Stomach (tissue), 9 donors: Measurements from ENCODE around the gene PLIN1. TPM values are rescaled to one million over a fixed set of nuclear protein-coding genes. Genes with fewer than 3 reads are reported as not detected.

Source experiments
- DNase-seq, 2 donors: peaks; one replicate each; pipeline versions ENCODE4 v3.0.0 to v3.0.0-alpha.2; 2013 to 2019
- H3K27ac ChIP-seq, 5 donors: fragments of 200-600 bp in 4 of 5; sonication (generic) in 4 of 5; one replicate each; pipeline ENCODE4 v1.5.1; 2013 to 2019; ENCODE audit warnings: mild to moderate bottlenecking in 1 of 5, moderate library complexity in 1 of 5
- H3K27me3 ChIP-seq, 3 donors: fragments of 200-600 bp; sonication (generic); one replicate each; pipeline ENCODE4 v1.5.1; 2017 to 2019; ENCODE audit warnings: mixed run types in 1 of 3
- H3K36me3 ChIP-seq, 4 donors: fragments of 200-600 bp; sonication (generic); 1 replicate in 3 of 4; 2 replicates in 1 of 4; pipeline ENCODE4 v1.5.1; 2016 to 2019
- H3K4me1 ChIP-seq, 4 donors: fragments of 200-600 bp; sonication (generic); one replicate each; pipeline ENCODE4 v1.5.1; 2016 to 2019
- H3K4me3 ChIP-seq, 4 donors: fragments of 200-600 bp; sonication (generic) in 3 of 4; one replicate each; pipeline ENCODE4 v1.5.1; 2016 to 2019; ENCODE audit warnings: mild to moderate bottlenecking in 1 of 4
- H3K9me3 ChIP-seq, 4 donors: fragments of 200-600 bp; sonication (generic); one replicate each; pipeline ENCODE4 v1.5.1; 2016 to 2019
- EP300 ChIP-seq: sonication (generic); formaldehyde crosslinking; IDR thresholded peaks from one replicate; pipeline ENCODE4 v1.6.1; 2017; ENCODE audit warnings: antibody characterized with exemption
- POLR2A ChIP-seq, 4 donors: fragments of 450-650 bp; IDR thresholded peaks; one replicate each; pipeline ENCODE4 v1.6.1; 2016; ENCODE audit warnings: antibody characterized with exemption in 4 of 4, control low read depth in 2 of 4, mild to moderate bottlenecking in 1 of 4, moderate library complexity in 1 of 4
- POLR2AphosphoS5 ChIP-seq, 3 donors: sonication (generic); formaldehyde crosslinking; IDR thresholded peaks; one replicate each; pipeline ENCODE4 v1.6.1; 2016; ENCODE audit warnings: antibody characterized with exemption in 3 of 3
- WGBS, 5 donors: extraction: QIAGEN DNeasy Blood & Tissue Kit in 3 of 5; methylation state at CpG; one replicate each; pipeline versions ENCODE4 v1.1.5 to v1.1.7; 2013 to 2018; 5-methylcytosine and 5-hydroxymethylcytosine counted together
- intact Hi-C: fragments of 100-400 bp; cut with DNase I; formaldehyde crosslinking; loops from one replicate; pipeline ENCODE4 v1.15.1; 2023; ENCODE audit warnings: low total_unique reads
- polyA plus RNA-seq, 3 donors: library from polyadenylated mRNA; stranded (reverse); fragments of 200-250 nt; gene quantifications; one replicate each; pipeline ENCODE4 v1.2.3, GENCODE V29; 2013
- total RNA-seq, 5 donors: library from RNA; depleted of rRNA; stranded (reverse); fragments of >200 nt; gene quantifications; one replicate each; pipeline versions ENCODE4 v1.1.0 to v1.2.3, GENCODE V29; 2014 to 2016
- TF ChIP-seq, protein P1 (sequence below), 7 experiments: fragments of 450-650 bp in 4 of 7; fragments of 200-600 bp in 3 of 7; sonication (generic) in 3 of 7; IDR thresholded peaks; one replicate each; pipeline ENCODE4 v1.5.1; 2016 to 2019; ENCODE audit warnings: antibody characterized with exemption in 7 of 7, control low read depth in 2 of 7, mild to moderate bottlenecking in 1 of 7
- donor health status: healthy with polysubstance abuse.
- donor health status: Bipolar disorder and iron deficiency.
- donor health status: healthy.

The PLIN1 gene
- total and polyA plus RNA-seq, 8 donors, result 0.12 to 7.6 (median 3.4) TPM

DNA sequence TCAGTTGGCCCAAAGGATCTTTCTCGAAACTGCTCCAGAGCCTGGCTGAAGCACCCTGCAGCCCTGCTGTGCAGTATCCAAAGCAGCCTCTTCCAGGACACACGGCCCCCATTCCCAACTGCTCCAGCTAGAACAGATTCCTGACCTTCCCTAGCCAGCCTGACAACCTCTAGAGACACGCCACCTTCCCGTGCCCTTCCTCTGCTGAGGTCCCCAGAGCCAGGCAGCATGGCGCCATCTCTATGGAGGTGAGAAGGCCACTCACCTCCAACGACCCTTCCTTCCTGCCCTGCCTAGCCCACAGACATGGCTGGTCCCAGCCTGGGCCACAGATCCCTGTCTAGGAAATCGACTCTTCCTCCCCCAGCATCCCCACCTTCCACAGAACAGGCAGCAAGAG is 27.0 kb downstream of the PLIN1 start:
- TF ChIP-seq, protein P1, sequence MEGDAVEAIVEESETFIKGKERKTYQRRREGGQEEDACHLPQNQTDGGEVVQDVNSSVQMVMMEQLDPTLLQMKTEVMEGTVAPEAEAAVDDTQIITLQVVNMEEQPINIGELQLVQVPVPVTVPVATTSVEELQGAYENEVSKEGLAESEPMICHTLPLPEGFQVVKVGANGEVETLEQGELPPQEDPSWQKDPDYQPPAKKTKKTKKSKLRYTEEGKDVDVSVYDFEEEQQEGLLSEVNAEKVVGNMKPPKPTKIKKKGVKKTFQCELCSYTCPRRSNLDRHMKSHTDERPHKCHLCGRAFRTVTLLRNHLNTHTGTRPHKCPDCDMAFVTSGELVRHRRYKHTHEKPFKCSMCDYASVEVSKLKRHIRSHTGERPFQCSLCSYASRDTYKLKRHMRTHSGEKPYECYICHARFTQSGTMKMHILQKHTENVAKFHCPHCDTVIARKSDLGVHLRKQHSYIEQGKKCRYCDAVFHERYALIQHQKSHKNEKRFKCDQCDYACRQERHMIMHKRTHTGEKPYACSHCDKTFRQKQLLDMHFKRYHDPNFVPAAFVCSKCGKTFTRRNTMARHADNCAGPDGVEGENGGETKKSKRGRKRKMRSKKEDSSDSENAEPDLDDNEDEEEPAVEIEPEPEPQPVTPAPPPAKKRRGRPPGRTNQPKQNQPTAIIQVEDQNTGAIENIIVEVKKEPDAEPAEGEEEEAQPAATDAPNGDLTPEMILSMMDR (IDR thresholded peaks at IDR 0.05), result no peak
- TF ChIP-seq POLR2A (IDR thresholded peaks at IDR 0.05), result no peak
- no peak for TF ChIP-seq EP300
- no peak for TF ChIP-seq POLR2AphosphoS5 (IDR thresholded peaks at IDR 0.05)
- no peak for DNase-seq
- Histone ChIP-seq H3K27me3 (peaks cover 0 to 29% (median 11%) of the 10 kb centered on the region in 3 donors), H3K9me3 (no peaks in the 10 kb centered on the region), H3K4me3 (no peak overlapping the region), H3K36me3 (peaks cover 0 to 16% (median 2%) of the 10 kb centered on the region in 4 donors), H3K27ac (no peak overlapping the region), H3K4me1 (peaks cover 10 to 27% (median 21%) of the 10 kb centered on the region in 4 donors)
- intact Hi-C loops, result no loop called here
- WGBS, 5 donors, result 75 to 84% (median 82%) methylated on average over 7 of the region's 7 CpGs

DNA sequence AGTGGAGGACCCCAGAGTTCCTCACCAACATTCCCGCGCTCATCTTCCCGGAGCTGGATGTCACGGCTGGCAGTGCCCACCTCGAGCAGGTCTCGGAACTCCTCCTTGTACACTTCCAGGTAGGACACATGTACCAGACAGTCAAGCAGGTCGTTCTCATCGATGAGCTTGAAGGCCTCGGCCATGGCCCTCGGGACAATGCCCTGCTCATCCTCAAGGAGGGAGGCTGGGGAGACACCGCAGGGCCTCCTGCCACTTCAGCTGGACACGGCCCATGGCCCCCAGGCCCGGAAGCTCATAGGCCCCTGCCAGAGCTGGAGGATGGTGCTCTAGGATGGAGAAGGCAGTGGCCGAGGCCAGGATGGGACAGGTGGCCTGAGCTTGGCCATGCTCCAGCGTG is 29.5 kb downstream of the PLIN1 start:
- no peak overlapping the region for H3K27ac ChIP-seq
- H3K4me3 ChIP-seq, result no peak overlapping the region
- peaks cover 0 to 26% (median 4%) of the 10 kb centered on the region in 4 donors for H3K36me3 ChIP-seq
- H3K4me1 ChIP-seq, result peaks cover 5 to 20% (median 12%) of the 10 kb centered on the region in 4 donors
- DNase-seq, result no peak
- TF ChIP-seq EP300 (no peak), POLR2AphosphoS5 (IDR thresholded peaks at IDR 0.05) (no peak), POLR2A (IDR thresholded peaks at IDR 0.05) (no peak)
- TF ChIP-seq, protein P1 (IDR thresholded peaks at IDR 0.05), result no peak
- H3K9me3 ChIP-seq, result no peaks in the 10 kb centered on the region
- peaks cover 0 to 12% (median 2%) of the 10 kb centered on the region in 3 donors for H3K27me3 ChIP-seq
- intact Hi-C loops, result loop anchor here (10.0 kb wide), 1 partner anchor 95 kb away; no protein-coding TSS in a partner anchor
- WGBS, 5 donors, result 90 to 95% (median 93%) methylated on average over 4 to 15 of the region's 15 CpGs

DNA sequence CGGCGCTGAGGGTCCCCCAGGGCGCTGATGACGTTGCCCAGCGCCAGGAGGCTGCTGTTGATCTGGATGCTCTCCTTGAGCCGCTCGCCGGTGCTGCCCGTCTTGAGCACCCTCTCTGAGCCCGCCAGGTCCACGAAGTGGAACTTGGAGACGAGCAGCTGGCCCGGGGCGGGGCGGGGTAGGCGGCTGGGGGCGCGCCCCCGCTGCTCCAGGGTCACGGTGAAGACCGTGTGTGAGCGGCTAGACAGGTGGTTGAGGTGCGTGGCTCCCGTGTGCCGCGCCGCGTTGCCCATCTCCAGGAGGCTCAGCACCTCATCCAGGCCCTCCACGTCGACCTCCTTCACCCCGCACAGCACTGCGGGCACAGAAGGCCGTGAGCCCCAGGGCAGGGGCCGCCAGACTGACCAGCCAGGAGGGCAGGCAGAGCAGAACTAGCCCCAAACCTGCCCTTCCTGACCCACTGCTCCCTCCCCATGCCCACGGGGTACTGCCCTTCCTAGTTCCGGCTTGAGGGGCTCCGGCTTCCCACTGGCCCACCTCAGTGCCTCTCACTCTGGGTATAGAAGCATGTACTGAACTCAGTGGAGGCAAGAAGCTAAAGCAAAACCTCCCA is 30.0 kb downstream of the PLIN1 start:
- H3K27ac ChIP-seq, result no peak overlapping the region
- peaks cover 0 to 14% (median 7%) of the 10 kb centered on the region in 4 donors for H3K4me1 ChIP-seq
- DNase-seq, result no peak
- intact Hi-C loops, result loop anchor here (10.0 kb wide), 1 partner anchor 96 kb away; no protein-coding TSS in a partner anchor
- 96 to 97% (median 96%) methylated on average over 21 to 37 of the region's 37 CpGs for WGBS, 5 donors
- H3K27me3 ChIP-seq, result peaks cover 0 to 6% (median 0%) of the 10 kb centered on the region in 3 donors
- H3K36me3 ChIP-seq, result peaks cover 0 to 29% (median 5%) of the 10 kb centered on the region in 4 donors
- TF ChIP-seq POLR2A (IDR thresholded peaks at IDR 0.05) (no peak), EP300 (no peak), POLR2AphosphoS5 (IDR thresholded peaks at IDR 0.05) (no peak)
- TF ChIP-seq, protein P1 (IDR thresholded peaks at IDR 0.05), result no peak
- H3K4me3 ChIP-seq, result no peak overlapping the region
- no peaks in the 10 kb centered on the region for H3K9me3 ChIP-seq

DNA sequence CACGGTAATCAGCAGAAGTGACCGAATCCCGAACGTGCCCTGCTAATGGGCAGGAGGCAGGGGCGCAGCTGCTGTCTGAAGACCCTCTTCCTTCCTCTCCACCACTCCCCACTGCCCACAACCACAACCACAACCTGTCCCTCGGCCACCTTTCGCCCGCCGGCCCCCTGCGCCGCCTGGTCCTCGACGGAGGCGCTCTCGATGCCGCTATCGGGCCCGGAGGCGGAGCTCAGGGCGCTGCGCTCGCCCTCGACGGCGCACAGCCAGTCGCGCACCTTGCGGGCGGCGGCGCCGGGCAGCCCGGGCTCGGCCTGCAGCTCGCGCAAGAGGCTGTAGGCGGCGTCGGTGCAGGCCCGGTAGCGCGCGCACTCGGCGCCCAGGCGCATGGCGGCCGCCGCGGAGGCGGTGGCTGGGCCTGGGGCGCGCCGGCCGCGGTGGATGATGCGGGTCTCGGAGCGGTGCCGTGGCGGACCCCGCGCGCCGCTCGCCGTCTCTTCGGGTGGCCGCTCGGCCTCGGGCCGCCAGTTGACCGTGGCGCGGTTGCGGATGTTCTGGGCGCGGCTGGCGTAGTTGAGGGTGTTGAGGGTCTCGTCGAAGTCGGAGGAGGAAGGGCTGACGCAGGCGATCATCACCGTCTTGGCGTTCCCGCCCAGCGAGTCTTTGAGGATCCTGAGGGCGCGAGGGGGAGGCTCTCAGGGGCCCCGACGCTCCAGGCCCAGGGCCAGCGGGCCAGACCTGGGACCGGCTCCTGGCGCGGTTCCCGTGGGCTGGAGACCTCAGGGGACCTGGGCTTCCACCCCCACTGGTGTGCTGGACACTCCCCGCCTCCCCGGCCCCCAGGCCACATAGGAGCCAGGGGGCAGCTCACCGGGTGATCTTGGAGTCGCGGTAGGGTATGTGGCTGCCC is 30.8 kb downstream of the PLIN1 start:
- peaks cover 0 to 29% (median 5%) of the 10 kb centered on the region in 4 donors for H3K36me3 ChIP-seq
- H3K4me1 ChIP-seq, result peaks cover 0 to 9% (median 7%) of the 10 kb centered on the region in 4 donors
- no peaks in the 10 kb centered on the region for H3K27me3 ChIP-seq
- TF ChIP-seq POLR2AphosphoS5 (IDR thresholded peaks at IDR 0.05) (no peak), POLR2A (IDR thresholded peaks at IDR 0.05) (no peak), EP300 (no peak)
- TF ChIP-seq, protein P1 (IDR thresholded peaks at IDR 0.05), result no peak
- H3K4me3 ChIP-seq, result no peak overlapping the region
- WGBS, 5 donors, result 77 to 88% (median 81%) methylated on average over 44 to 102 of the region's 102 CpGs
- H3K27ac ChIP-seq, result no peak overlapping the region
- intact Hi-C loops, result loop anchor here (10.0 kb wide), 1 partner anchor 96 kb away; no protein-coding TSS in a partner anchor
- H3K9me3 ChIP-seq, result no peaks in the 10 kb centered on the region
- DNase-seq, result no peak
